ENCODE results near the gene MUCL1.

Gene MUCL1

DNA sequence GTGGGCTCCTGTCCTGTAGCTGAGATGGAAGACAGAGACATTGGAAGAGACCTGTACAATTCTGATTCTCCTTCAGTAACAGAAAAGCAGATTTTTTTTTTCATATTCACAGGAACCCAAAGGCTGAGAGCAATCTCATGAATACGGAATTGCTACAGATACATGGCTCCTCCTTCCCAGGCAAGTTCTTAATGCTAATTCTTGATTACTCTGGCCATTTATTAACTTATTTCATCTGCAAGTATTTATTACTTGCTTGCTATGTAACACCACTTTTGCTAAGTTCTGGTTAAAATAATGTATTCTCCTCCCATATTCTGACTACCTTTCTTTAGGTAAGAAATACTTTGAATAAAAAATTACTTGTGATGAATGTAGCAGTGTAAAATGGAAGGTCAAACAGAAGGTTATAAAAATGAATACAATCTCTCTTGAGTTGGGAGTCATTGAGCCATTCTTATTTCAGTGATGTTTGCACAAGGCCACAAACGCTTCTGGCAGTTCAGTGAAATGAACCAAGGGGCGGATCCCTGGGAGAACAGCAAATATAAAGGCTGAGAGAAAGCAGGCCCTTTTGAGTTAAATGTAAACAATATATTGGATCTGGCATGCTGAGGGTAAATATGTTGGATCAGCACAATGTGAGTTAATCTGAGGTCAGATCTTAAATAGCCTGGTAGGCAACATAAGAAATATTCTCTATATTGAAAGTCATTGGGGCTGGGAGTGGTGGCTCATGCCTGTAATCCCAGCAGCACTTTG lies 37.6 kb downstream of the MUCL1 start:
- DNase-seq (ENCODE audit: low read depth), result no peak

All from activated T-cell treated with anti-CD3 and anti-CD28 coated beads for 1 hour (primary cell).